H1 (cell line): ENCODE measurements around the gene OGDH. TPM values are rescaled to one million over a fixed set of nuclear protein-coding genes. Genes with fewer than 3 reads are reported as not detected.

Source experiments
- CTCF ChIA-PET: fragments of 300-600 bp; sonication (Branson Sonifier 250); formaldehyde crosslinking; loops from one replicate; lab custom pipeline; 2021; ENCODE audit not compliant: partially characterized antibody; lab: Charles Lee
- POLR2A ChIA-PET: fragments of 300-600 bp; sonication (Branson Sonifier 250); formaldehyde crosslinking; loops from one replicate; lab custom pipeline; 2021; ENCODE audit warnings: inconsistent platforms; ENCODE audit not compliant: partially characterized antibody; lab: Charles Lee
- DNase-seq, 2 experiments: peaks; one replicate each; pipeline versions ENCODE4 v3.0.0 to v3.0.0-alpha.2; 2010 to 2022; ENCODE audit warnings: low spot score in 2 of 2, low read depth in 1 of 2, mixed read lengths in 1 of 2
- FAIRE-seq: peaks from 2 replicates; lab custom pipeline; 2011; peaks lifted over from hg19 to GRCh38; lab: Jason Lieb, UNC
- H2AFZ ChIP-seq: 2 replicates; pipeline ENCODE4 v1.8.1; 2012; ENCODE audit warnings: low read length, inconsistent platforms
- H2AK5ac ChIP-seq: 2 replicates; pipeline ENCODE4 v1.6.1; 2013; ENCODE audit warnings: low read depth, low read length
- H2BK120ac ChIP-seq: replicated peaks from 2 replicates; pipeline ENCODE3; 2013; ENCODE audit warnings: low read depth, low read length, inconsistent platforms
- H2BK12ac ChIP-seq: 2 replicates; pipeline ENCODE4 v1.6.1; 2013; ENCODE audit warnings: low read depth, low read length
- H2BK15ac ChIP-seq: 2 replicates; pipeline ENCODE4 v1.6.1; 2013; ENCODE audit warnings: low read length
- H2BK20ac ChIP-seq: 2 replicates; pipeline ENCODE4 v1.6.1; 2013; ENCODE audit warnings: low read length
- H2BK5ac ChIP-seq: 2 replicates; pipeline ENCODE4 v1.6.1; 2013; ENCODE audit warnings: low read depth, low read length
- H3K14ac ChIP-seq: 2 replicates; pipeline ENCODE4 v1.6.1; 2013; ENCODE audit warnings: inconsistent platforms; ENCODE audit not compliant: insufficient read length
- H3K18ac ChIP-seq: 2 replicates; pipeline ENCODE4 v1.6.1; 2013; ENCODE audit warnings: low read length; ENCODE audit errors: extremely low read depth
- H3K23ac ChIP-seq: 2 replicates; pipeline ENCODE4 v1.6.1; 2013; ENCODE audit warnings: inconsistent platforms; ENCODE audit not compliant: insufficient read length
- H3K23me2 ChIP-seq: 2 replicates; pipeline ENCODE4 v1.6.1; 2013; ENCODE audit warnings: low read depth, low read length
- H3K27ac ChIP-seq: 2 replicates; pipeline ENCODE4 v1.6.1; 2011; ENCODE audit warnings: low read depth, low read length, inconsistent platforms
- H3K27me3 ChIP-seq, 4 experiments: replicated peaks in 1 of 4; 1 replicate in 1 of 4; 2 replicates in 3 of 4; pipeline versions ENCODE4 v1.6.1 to v1.8.1; 2011 to 2013; ENCODE audit warnings: low read length in 3 of 4, mild to moderate bottlenecking in 3 of 4, inconsistent platforms in 2 of 4, mixed read lengths in 2 of 4, moderate library complexity in 1 of 4; ENCODE audit not compliant: control insufficient read depth in 3 of 4, insufficient read depth in 3 of 4; ENCODE audit errors: extremely low read depth in 1 of 4
- H3K36me3 ChIP-seq, 4 experiments: 2 replicates each; pipeline versions ENCODE4 v1.6.1 to v1.8.1; 2011 to 2013; ENCODE audit warnings: mild to moderate bottlenecking in 4 of 4, low read length in 3 of 4, moderate library complexity in 2 of 4, control low read depth in 1 of 4, inconsistent platforms in 1 of 4; ENCODE audit not compliant: insufficient read depth in 4 of 4, control insufficient read depth in 2 of 4
- H3K4ac ChIP-seq: replicated peaks from 2 replicates; pipeline ENCODE3; 2013; ENCODE audit warnings: low read length, low read depth, mixed read lengths, inconsistent platforms; ENCODE audit not compliant: insufficient read length
- H3K4me1 ChIP-seq, 4 experiments: replicated peaks in 1 of 4; 1 replicate in 1 of 4; 2 replicates in 3 of 4; pipeline versions ENCODE4 v1.6.1 to v1.8.1; 2011 to 2013; ENCODE audit warnings: low read length in 3 of 4, inconsistent platforms in 2 of 4, mixed read lengths in 1 of 4; ENCODE audit not compliant: insufficient read depth in 4 of 4, control insufficient read depth in 3 of 4
- H3K4me2 ChIP-seq, 2 experiments: 2 replicates each; pipeline versions ENCODE4 v1.6.1 to v1.8.1; 2011 to 2013; ENCODE audit warnings: low read depth in 2 of 2, low read length in 2 of 2, control low read depth in 1 of 2, inconsistent platforms in 1 of 2, mild to moderate bottlenecking in 1 of 2; ENCODE audit not compliant: insufficient read depth in 1 of 2
- H3K4me3 ChIP-seq, 4 experiments: fragments of 200-600, 300-600 bp in 1 of 4; sonication (generic), shearing (Covaris generic), sonication (Bioruptor Twin) in 1 of 4; 2 replicates each; pipeline versions ENCODE4 v1.5.1 to v1.8.1; 2011 to 2016; ENCODE audit warnings: low read length in 4 of 4, low read depth in 3 of 4, control low read depth in 2 of 4, inconsistent platforms in 2 of 4, mild to moderate bottlenecking in 2 of 4, mixed read lengths in 1 of 4, moderate library complexity in 1 of 4; ENCODE audit not compliant: insufficient read depth in 2 of 4; ENCODE audit errors: extremely low read depth in 1 of 4
- H3K56ac ChIP-seq: replicated peaks from 2 replicates; pipeline ENCODE3; 2013; ENCODE audit warnings: low read depth, mild to moderate bottlenecking, mixed read lengths, low read length, inconsistent platforms; ENCODE audit not compliant: insufficient read length
- H3K79me1 ChIP-seq: 2 replicates; pipeline ENCODE4 v1.6.1; 2013; ENCODE audit warnings: low read depth, low read length, control low read depth
- H3K79me2 ChIP-seq, 2 experiments: 2 replicates each; pipeline versions ENCODE4 v1.6.1 to v1.8.1; 2012 to 2013; ENCODE audit warnings: low read length in 2 of 2, mild to moderate bottlenecking in 2 of 2, inconsistent platforms in 1 of 2; ENCODE audit not compliant: insufficient read depth in 2 of 2, control insufficient read depth in 1 of 2
- H3K9ac ChIP-seq, 4 experiments: replicated peaks in 1 of 4; 1 replicate in 1 of 4; 2 replicates in 3 of 4; pipeline versions ENCODE4 v1.6.1 to v1.8.1; 2011 to 2013; ENCODE audit warnings: low read depth in 3 of 4, low read length in 3 of 4, control low read depth in 2 of 4, mild to moderate bottlenecking in 2 of 4, moderate library complexity in 2 of 4, inconsistent platforms in 1 of 4; ENCODE audit errors: extremely low read depth in 1 of 4
- H3K9me3 ChIP-seq, 2 experiments: 2 replicates each; pipeline versions ENCODE4 v1.6.1 to v1.8.1; 2012 to 2013; ENCODE audit warnings: mild to moderate bottlenecking in 2 of 2, moderate library complexity in 2 of 2, control low read depth in 1 of 2, inconsistent platforms in 1 of 2, low read depth in 1 of 2, low read length in 1 of 2, mixed read lengths in 1 of 2; ENCODE audit not compliant: insufficient read depth in 2 of 2
- H4K20me1 ChIP-seq, 2 experiments: replicated peaks in 1 of 2; 2 replicates each; pipeline versions ENCODE3 to v1.8.1; 2011 to 2013; ENCODE audit warnings: inconsistent platforms in 2 of 2, low read length in 2 of 2, mild to moderate bottlenecking in 1 of 2; ENCODE audit not compliant: insufficient read depth in 2 of 2, control insufficient read depth in 1 of 2
- H4K5ac ChIP-seq: 2 replicates; pipeline ENCODE4 v1.6.1; 2013; ENCODE audit warnings: low read length, low read depth, mixed read lengths, inconsistent platforms; ENCODE audit not compliant: insufficient read length
- H4K8ac ChIP-seq: 2 replicates; pipeline ENCODE4 v1.8.0; 2013; ENCODE audit warnings: mild to moderate bottlenecking, moderate library complexity, low read length, inconsistent platforms; ENCODE audit not compliant: insufficient read depth; ENCODE audit errors: extremely low read depth
- H4K91ac ChIP-seq: replicated peaks from 2 replicates; pipeline ENCODE3; 2013; ENCODE audit warnings: low read length, mixed read lengths, inconsistent platforms; ENCODE audit not compliant: insufficient read length
- RNF2 ChIP-seq: fragments of 200-900, 300-1000 bp; sonication (generic); IDR thresholded peaks from 2 replicates; pipeline ENCODE4 v1.7.1; 2016; ENCODE audit warnings: borderline replicate concordance, low read depth, mild to moderate bottlenecking, antibody characterized with exemption, low read length; ENCODE audit not compliant: poor library complexity, severe bottlenecking; ENCODE audit errors: missing control alignments
- SIX5 ChIP-seq: IDR thresholded peaks from 2 replicates; pipeline ENCODE4 v1.6.1; 2011; ENCODE audit warnings: mild to moderate bottlenecking, low read depth, low read length
- TAF1 ChIP-seq: IDR thresholded peaks from 2 replicates; pipeline ENCODE4 v1.6.1; 2011; ENCODE audit warnings: mild to moderate bottlenecking, low read depth, low read length
- TCF12 ChIP-seq: IDR thresholded peaks from 2 replicates; pipeline ENCODE4 v1.6.1; 2011; ENCODE audit warnings: low read depth, mild to moderate bottlenecking, low read length
- WGBS, 2 experiments: shearing (Covaris generic) in 1 of 2; methylation state at CpG; one replicate each; pipeline versions ENCODE4 v1.1.6 to v1.1.7; 2013 to 2015; ENCODE audit warnings: low lambda C conversion rate in 2 of 2, mixed read lengths in 2 of 2, inconsistent platforms in 1 of 2, low coverage in 1 of 2, missing lambda C conversion rate in 1 of 2; ENCODE audit not compliant: insufficient replicate concordance in 2 of 2, insufficient coverage in 1 of 2, insufficient read length in 1 of 2; ENCODE audit errors: extremely low coverage in 1 of 2, missing lambda C conversion rate in 1 of 2; 5-methylcytosine and 5-hydroxymethylcytosine counted together
- polyA plus RNA-seq, 7 experiments: library from polyadenylated mRNA; depleted of rRNA in 3 of 7; stranded (reverse) in 5 of 7; unstranded in 2 of 7; fragments of >200 nt in 5 of 7; fragments of 200-250 nt in 2 of 7; gene quantifications; 1 replicate in 5 of 7; 2 replicates in 1 of 7; 4 replicates in 1 of 7; pipeline versions ENCODE4 v1.2.1 to v1.2.3, GENCODE V29; 2011 to 2013; ENCODE audit warnings: missing spikeins in 2 of 7, mixed read lengths in 2 of 7
- total RNA-seq: library from RNA; stranded (reverse); fragmentation: NEBNext Ultra II Directional; extraction: Animal tissue kit (Norgen Biotek cat#: 25700); gene quantifications from 2 replicates; pipeline ENCODE4 v1.2.1, GENCODE V29; 2021

The OGDH gene
- total and polyA plus RNA-seq, 2 of the 8 experiments (the other 6 are each of a cell fraction or from before 2014, with no cell fraction given) = 71.6 to 91.6 TPM

DNA sequence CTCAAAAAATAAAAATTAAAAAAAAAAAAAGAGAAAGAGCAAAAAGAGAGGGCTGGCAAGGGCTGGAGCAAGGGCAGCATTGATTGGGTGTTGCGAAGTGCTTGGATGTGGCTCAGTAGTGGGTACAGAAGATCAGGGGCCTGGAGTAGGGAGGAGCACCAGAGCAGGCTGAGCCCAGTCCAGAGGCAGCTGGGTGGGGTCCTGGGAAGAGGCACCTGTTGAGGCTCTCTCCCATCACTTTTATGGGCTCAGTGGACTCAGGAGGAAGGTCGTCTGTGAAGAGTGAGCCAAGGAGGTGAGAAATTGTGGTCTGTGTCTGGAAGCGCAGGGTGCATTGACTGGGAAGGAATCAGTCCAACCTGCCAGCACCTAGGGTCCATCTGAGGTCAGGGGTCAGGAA lies 130.5 kb downstream of the OGDH start:
- no peak overlapping the region for H2AFZ ChIP-seq
- no peaks in the 10 kb centered on the region for H4K20me1 ChIP-seq
- H3K4me1 ChIP-seq = no peaks in the 10 kb centered on the region; a peak in 1 of 7 replicates
- H3K4ac ChIP-seq = no peak overlapping the region
- CTCF ChIA-PET = interaction anchor here (1.1 kb wide), 1 partner anchor 33 kb away, joined by 3 read pairs; no protein-coding TSS in a partner anchor
- no peak overlapping the region for H2BK15ac ChIP-seq
- FAIRE-seq (no peak), DNase-seq (no peak)
- H4K5ac ChIP-seq = no peak overlapping the region
- no peak overlapping the region for H2BK12ac ChIP-seq
- no peaks in the 10 kb centered on the region for H3K23me2 ChIP-seq
- H3K56ac ChIP-seq = no peak overlapping the region
- H4K91ac ChIP-seq = no peak overlapping the region
- 85% methylated on average over 3 of the region's 3 CpGs; no CpG with 5 or more reads in 1 of the 2 experiments for WGBS, 2 experiments
- POLR2A ChIA-PET = interaction anchor here (0.6 kb wide), 1 partner anchor 68 kb away, joined by 3 read pairs; no protein-coding TSS in a partner anchor
- no peaks in the 10 kb centered on the region for H3K9me3 ChIP-seq
- H3K9ac ChIP-seq = no peak overlapping the region
- H3K79me2 ChIP-seq = no peaks in the 10 kb centered on the region
- no peak overlapping the region for H3K27ac ChIP-seq
- no peak overlapping the region for H2BK5ac ChIP-seq
- no peak overlapping the region for H3K14ac ChIP-seq
- no peaks in the 10 kb centered on the region for H3K27me3 ChIP-seq
- no peaks in the 10 kb centered on the region for H3K36me3 ChIP-seq
- H2AK5ac ChIP-seq = no peak overlapping the region
- no peak overlapping the region for H3K23ac ChIP-seq
- H2BK20ac ChIP-seq = no peak overlapping the region
- H3K4me2 ChIP-seq = no peak overlapping the region
- no peaks in the 10 kb centered on the region for H3K79me1 ChIP-seq
- no peak overlapping the region for H4K8ac ChIP-seq
- H3K4me3 ChIP-seq = no peak overlapping the region
- no peak overlapping the region for H3K18ac ChIP-seq
- H2BK120ac ChIP-seq = no peak overlapping the region
- TF ChIP-seq RNF2 (no peak), SIX5 (no peak), TCF12 (no peak), TAF1 (no peak)
